GM12878 (cell line): Measurements from ENCODE around the gene USP9X. TPM values are rescaled to one million over a fixed set of nuclear protein-coding genes. Genes with fewer than 3 reads are reported as not detected.

Experiments used
- ATF7 ChIP-seq: fragments of 450-650 bp; IDR thresholded peaks from 2 replicates; pipeline ENCODE4 v1.6.1; 2016; ENCODE audit warnings: low read depth, mild to moderate bottlenecking
- BCL3 ChIP-seq: IDR thresholded peaks from 2 replicates; pipeline ENCODE4 v1.6.1; 2011; ENCODE audit warnings: borderline replicate concordance, low read depth, mild to moderate bottlenecking, moderate library complexity, low read length; ENCODE audit not compliant: insufficient read depth, poor library complexity, severe bottlenecking
- CBX5 ChIP-seq: sonication (generic); IDR thresholded peaks from 2 replicates; pipeline ENCODE4 v1.6.1; 2016; ENCODE audit warnings: low read depth, moderate library complexity, mild to moderate bottlenecking, inconsistent platforms
- GATAD2B ChIP-seq: fragments of 450-650 bp; conservative IDR thresholded peaks from 2 replicates; pipeline ENCODE4 v1.6.1; 2017; ENCODE audit warnings: low read depth, mild to moderate bottlenecking, moderate library complexity
- HCFC1 ChIP-seq: fragments of 150-350 bp; IDR thresholded peaks from 2 replicates; pipeline ENCODE4 v1.6.1; 2014; ENCODE audit warnings: low read length
- IRF4 ChIP-seq: IDR thresholded peaks from 2 replicates; pipeline ENCODE4 v1.6.1; 2011; ENCODE audit warnings: low read depth, low read length
- LARP7 ChIP-seq: fragments of 450-650 bp; IDR thresholded peaks from 2 replicates; pipeline ENCODE4 v1.6.1; 2017; ENCODE audit warnings: mild to moderate bottlenecking
- MEF2A ChIP-seq: IDR thresholded peaks from 2 replicates; pipeline ENCODE4 v1.6.1; 2011; ENCODE audit warnings: low read depth, mild to moderate bottlenecking, low read length, moderate library complexity; ENCODE audit not compliant: insufficient read depth
- NR2C2 ChIP-seq: IDR thresholded peaks from 2 replicates; pipeline ENCODE4 v1.6.1; 2011; ENCODE audit warnings: borderline replicate concordance, low read depth; ENCODE audit not compliant: control insufficient read depth, insufficient read length
- SREBF1 ChIP-seq: IDR thresholded peaks from 2 replicates; pipeline ENCODE4 v1.6.1; 2012; ENCODE audit warnings: mild to moderate bottlenecking, low read length
- SUPT20H ChIP-seq: IDR thresholded peaks from 2 replicates; pipeline ENCODE4 v1.6.1; 2011; ENCODE audit warnings: low read depth, mild to moderate bottlenecking, low read length, moderate library complexity, borderline replicate concordance; ENCODE audit not compliant: control insufficient read depth
- ZNF24 ChIP-seq: fragments of 450-650 bp; IDR thresholded peaks from 2 replicates; pipeline ENCODE4 v1.6.1; 2017; ENCODE audit warnings: antibody characterized with exemption, mild to moderate bottlenecking
- ZNF592 ChIP-seq: fragments of 450-650 bp; IDR thresholded peaks from 2 replicates; pipeline ENCODE4 v1.6.1; 2017; ENCODE audit warnings: mild to moderate bottlenecking, moderate library complexity
- ZSCAN29 ChIP-seq: fragments of 450-650 bp; IDR thresholded peaks from 2 replicates; pipeline ENCODE4 v1.6.1; 2017; ENCODE audit warnings: mild to moderate bottlenecking, moderate library complexity
- polyA plus RNA-seq, 11 experiments: library from polyadenylated mRNA; depleted of rRNA in 4 of 11; unstranded in 6 of 11; stranded (reverse) in 5 of 11; fragments of >200 nt; fragmentation: Nextera tagmentation in 4 of 11; fragmentation: Illumina TruSeq in 1 of 11; extraction: Ambion mirVana in 4 of 11; extraction: Trizol in 1 of 11; gene quantifications; 1 replicate in 1 of 11; 2 replicates in 10 of 11; pipeline versions ENCODE4 v1.2.1 to v1.2.3, GENCODE V29; 2011 to 2016; ENCODE audit warnings: inconsistent platforms in 2 of 11, missing spikeins in 2 of 11, low read depth in 1 of 11
- total RNA-seq, 4 experiments: library from RNA; depleted of rRNA in 3 of 4; stranded (reverse); fragments of >200 nt in 3 of 4; fragmentation: Illumina TruSeq in 1 of 4; extraction: Trizol in 1 of 4; gene quantifications; 2 replicates each; pipeline versions ENCODE4 v1.2.1 to v1.2.3, GENCODE V29; 2013 to 2021
- TF ChIP-seq, protein P1 (sequence below): IDR thresholded peaks from 2 replicates; pipeline ENCODE4 v1.6.1; 2012; ENCODE audit warnings: low read depth, low read length, improper control_type of control experiment
- TF ChIP-seq, protein P2 (sequence below): fragments of 450-650 bp; IDR thresholded peaks from 2 replicates; pipeline ENCODE4 v1.6.1; 2016; ENCODE audit warnings: mild to moderate bottlenecking
- TF ChIP-seq, protein P3 (sequence below): fragments of 150-350 bp; IDR thresholded peaks from 2 replicates; pipeline ENCODE4 v1.6.1; 2014; ENCODE audit warnings: mild to moderate bottlenecking, low read depth, low read length
- TF ChIP-seq, protein P4 (sequence below): fragments of 450-650 bp; IDR thresholded peaks from 2 replicates; pipeline ENCODE4 v1.6.1; 2017; ENCODE audit warnings: borderline replicate concordance

Gene USP9X
- total and polyA plus RNA-seq, 10 of the 15 experiments (the other 5 are each of a cell fraction or from before 2014, with no cell fraction given) = 9.3 to 61.6 (median 31.7) TPM

- TF ChIP-seq IRF4 (peak; percentile 82), CBX5 (no peak), SREBF1 (no peak), ZSCAN29 (no peak), ZNF592 (no peak), ZNF24 (peak; percentile 23; the same call in 1 of the 2 replicates), GATAD2B (0 out of 2 replicates have a peak, but pooled peaks have one; percentile 45), BCL3 (peak; percentile 27), HCFC1 (no peak), LARP7 (no peak), SUPT20H (no peak), ATF7 (peak; percentile 80), NR2C2 (no peak), MEF2A (peak; percentile 95)
- TF ChIP-seq, protein P1, sequence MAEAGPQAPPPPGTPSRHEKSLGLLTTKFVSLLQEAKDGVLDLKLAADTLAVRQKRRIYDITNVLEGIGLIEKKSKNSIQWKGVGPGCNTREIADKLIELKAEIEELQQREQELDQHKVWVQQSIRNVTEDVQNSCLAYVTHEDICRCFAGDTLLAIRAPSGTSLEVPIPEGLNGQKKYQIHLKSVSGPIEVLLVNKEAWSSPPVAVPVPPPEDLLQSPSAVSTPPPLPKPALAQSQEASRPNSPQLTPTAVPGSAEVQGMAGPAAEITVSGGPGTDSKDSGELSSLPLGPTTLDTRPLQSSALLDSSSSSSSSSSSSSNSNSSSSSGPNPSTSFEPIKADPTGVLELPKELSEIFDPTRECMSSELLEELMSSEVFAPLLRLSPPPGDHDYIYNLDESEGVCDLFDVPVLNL = no peak
- TF ChIP-seq, protein P2, sequence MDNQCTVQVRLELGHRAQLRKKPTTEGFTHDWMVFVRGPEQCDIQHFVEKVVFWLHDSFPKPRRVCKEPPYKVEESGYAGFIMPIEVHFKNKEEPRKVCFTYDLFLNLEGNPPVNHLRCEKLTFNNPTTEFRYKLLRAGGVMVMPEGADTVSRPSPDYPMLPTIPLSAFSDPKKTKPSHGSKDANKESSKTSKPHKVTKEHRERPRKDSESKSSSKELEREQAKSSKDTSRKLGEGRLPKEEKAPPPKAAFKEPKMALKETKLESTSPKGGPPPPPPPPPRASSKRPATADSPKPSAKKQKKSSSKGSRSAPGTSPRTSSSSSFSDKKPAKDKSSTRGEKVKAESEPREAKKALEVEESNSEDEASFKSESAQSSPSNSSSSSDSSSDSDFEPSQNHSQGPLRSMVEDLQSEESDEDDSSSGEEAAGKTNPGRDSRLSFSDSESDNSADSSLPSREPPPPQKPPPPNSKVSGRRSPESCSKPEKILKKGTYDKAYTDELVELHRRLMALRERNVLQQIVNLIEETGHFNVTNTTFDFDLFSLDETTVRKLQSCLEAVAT = 0 out of 2 replicates have a peak, but pooled peaks have one; percentile 47
- TF ChIP-seq, protein P3, sequence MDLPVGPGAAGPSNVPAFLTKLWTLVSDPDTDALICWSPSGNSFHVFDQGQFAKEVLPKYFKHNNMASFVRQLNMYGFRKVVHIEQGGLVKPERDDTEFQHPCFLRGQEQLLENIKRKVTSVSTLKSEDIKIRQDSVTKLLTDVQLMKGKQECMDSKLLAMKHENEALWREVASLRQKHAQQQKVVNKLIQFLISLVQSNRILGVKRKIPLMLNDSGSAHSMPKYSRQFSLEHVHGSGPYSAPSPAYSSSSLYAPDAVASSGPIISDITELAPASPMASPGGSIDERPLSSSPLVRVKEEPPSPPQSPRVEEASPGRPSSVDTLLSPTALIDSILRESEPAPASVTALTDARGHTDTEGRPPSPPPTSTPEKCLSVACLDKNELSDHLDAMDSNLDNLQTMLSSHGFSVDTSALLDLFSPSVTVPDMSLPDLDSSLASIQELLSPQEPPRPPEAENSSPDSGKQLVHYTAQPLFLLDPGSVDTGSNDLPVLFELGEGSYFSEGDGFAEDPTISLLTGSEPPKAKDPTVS = no peak
- TF ChIP-seq, protein P4, sequence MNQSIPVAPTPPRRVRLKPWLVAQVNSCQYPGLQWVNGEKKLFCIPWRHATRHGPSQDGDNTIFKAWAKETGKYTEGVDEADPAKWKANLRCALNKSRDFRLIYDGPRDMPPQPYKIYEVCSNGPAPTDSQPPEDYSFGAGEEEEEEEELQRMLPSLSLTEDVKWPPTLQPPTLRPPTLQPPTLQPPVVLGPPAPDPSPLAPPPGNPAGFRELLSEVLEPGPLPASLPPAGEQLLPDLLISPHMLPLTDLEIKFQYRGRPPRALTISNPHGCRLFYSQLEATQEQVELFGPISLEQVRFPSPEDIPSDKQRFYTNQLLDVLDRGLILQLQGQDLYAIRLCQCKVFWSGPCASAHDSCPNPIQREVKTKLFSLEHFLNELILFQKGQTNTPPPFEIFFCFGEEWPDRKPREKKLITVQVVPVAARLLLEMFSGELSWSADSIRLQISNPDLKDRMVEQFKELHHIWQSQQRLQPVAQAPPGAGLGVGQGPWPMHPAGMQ = no peak
These were observed 151.4 kb downstream of the USP9X start (continued) for GRCh38 chrX:41236629-41237028.
